Heart left ventricle (tissue), 16 donors: Measurements from ENCODE around the gene SOX18. TPM values are rescaled to one million over a fixed set of nuclear protein-coding genes. Genes with fewer than 3 reads are reported as not detected.

Source experiments
- ATAC-seq, 4 donors: fragments of 200-7000 bp; cut with Tn5 transposase; one replicate each; pipeline ENCODE4 v1.9.1; 2020 to 2022; ENCODE audit warnings: moderate library complexity in 4 of 4, mild to moderate bottlenecking in 3 of 4, moderate number of reproducible peaks in 1 of 4
- DNase-seq, 5 donors: peaks; one replicate each; pipeline ENCODE4 v3.0.0-alpha.2; 2020
- H3K27ac ChIP-seq, 12 donors: fragments of 200-600 bp; sonication (generic) in 4 of 12; one replicate each; pipeline versions ENCODE4 v1.5.0 to v1.8.0; 2016 to 2022; ENCODE audit warnings: mild to moderate bottlenecking in 2 of 12
- H3K27me3 ChIP-seq, 9 donors: fragments of 200-600 bp; sonication (generic) in 2 of 9; one replicate each; pipeline versions ENCODE4 v1.5.1 to v1.8.0; 2016 to 2022; ENCODE audit warnings: mild to moderate bottlenecking in 3 of 9
- H3K36me3 ChIP-seq, 9 donors: fragments of 200-600 bp; sonication (generic) in 2 of 9; one replicate each; pipeline versions ENCODE4 v1.5.0 to v1.8.0; 2018 to 2022; ENCODE audit warnings: mild to moderate bottlenecking in 2 of 9
- H3K4me1 ChIP-seq, 12 donors: fragments of 200-600 bp; sonication (generic) in 4 of 12; one replicate each; pipeline versions ENCODE4 v1.5.0 to v1.8.0; 2016 to 2022; ENCODE audit warnings: mild to moderate bottlenecking in 3 of 12
- H3K4me3 ChIP-seq, 12 donors: fragments of 200-600 bp; sonication (generic) in 4 of 12; one replicate each; pipeline versions ENCODE4 v1.5.0 to v1.8.0; 2017 to 2022; ENCODE audit warnings: mild to moderate bottlenecking in 9 of 12, moderate library complexity in 4 of 12
- H3K9me3 ChIP-seq, 12 donors: fragments of 200-600 bp; sonication (generic) in 4 of 12; one replicate each; pipeline versions ENCODE4 v1.5.0 to v1.8.0; 2016 to 2022; ENCODE audit warnings: mild to moderate bottlenecking in 1 of 12
- POLR2A ChIP-seq, 2 donors: fragments of 450-650 bp; IDR thresholded peaks; one replicate each; pipeline ENCODE4 v1.6.1; 2017; ENCODE audit warnings: antibody characterized with exemption in 2 of 2, mild to moderate bottlenecking in 2 of 2, moderate library complexity in 2 of 2
- WGBS, 4 donors: extraction: QIAGEN DNeasy Blood & Tissue Kit in 2 of 4; methylation state at CpG; one replicate each; pipeline versions ENCODE4 v1.1.5 to v1.1.7; 2013 to 2018; 5-methylcytosine and 5-hydroxymethylcytosine counted together
- intact Hi-C, 10 donors: fragments of 100-400 bp; cut with DNase I; formaldehyde crosslinking; loops; one replicate each; pipeline versions ENCODE4 v1.11.1 to v1.14.2; 2022
- polyA plus RNA-seq, 2 donors: library from polyadenylated mRNA; stranded (reverse); fragments of 200-250 nt; gene quantifications; one replicate each; pipeline ENCODE4 v1.2.3, GENCODE V29; 2013
- total RNA-seq, 9 donors: library from RNA; depleted of rRNA in 2 of 9; stranded (reverse); fragments of >200 nt in 2 of 9; fragmentation: NEBNext Ultra II Directional in 3 of 9; extraction: Animal tissue kit (Norgen Biotek cat#: 25700) in 3 of 9; gene quantifications; one replicate each; pipeline versions ENCODE4 v1.1.0 to v1.2.4, GENCODE V29; 2016 to 2023
- TF ChIP-seq, protein P1 (sequence below), 12 donors: fragments of 200-600 bp; sonication (generic) in 4 of 12; IDR thresholded peaks; one replicate each; pipeline versions ENCODE4 v1.5.0 to v1.8.0; 2018 to 2022; ENCODE audit warnings: antibody characterized with exemption in 12 of 12, mild to moderate bottlenecking in 5 of 12
- donor health status: ischemic (EF 13 %, LVEDD 7.1; RV severe dilation, severe dysfunction).
- donor health status: healthy with polysubstance abuse.
- donor health status: DM: no; HTN: yes; CAD: no.
- donor health status: DM: no; HTN: no; CAD: no.
- donor health status: ischemic (EF 25% LVEDD 6.9; RV normal size, moderate dysfunction).
- donor health status: ischemic (EF 25% LVEDD 5.7; RV mildly dilated, moderate dysfunction).
- donor health status: healthy.
- donor health status: DM: yes; HTN: yes; CAD: no.
- donor health status: ischemic (EF 35%, LVEDD 5.7; RV mildly dilated, moderate dysfunction).
- donor health status: nonischemic (EF 11% LVEDD 7.7; RV severe dilation, severe dysfunction).
- donor health status: DM: yes; HTN: yes; CAD: no.
- donor health status: PGD.
- donor health status: ischemic (EF 29% LVEDD 5.4; RV normal size, mild dysfunction).
- donor health status: nonischemic (EF 23%, LVEDD 6.1; RV moderate dilation, normal function).

Gene SOX18
- total and polyA plus RNA-seq, 11 donors = 23.5 to 75.9 (median 48.2) TPM

DNA sequence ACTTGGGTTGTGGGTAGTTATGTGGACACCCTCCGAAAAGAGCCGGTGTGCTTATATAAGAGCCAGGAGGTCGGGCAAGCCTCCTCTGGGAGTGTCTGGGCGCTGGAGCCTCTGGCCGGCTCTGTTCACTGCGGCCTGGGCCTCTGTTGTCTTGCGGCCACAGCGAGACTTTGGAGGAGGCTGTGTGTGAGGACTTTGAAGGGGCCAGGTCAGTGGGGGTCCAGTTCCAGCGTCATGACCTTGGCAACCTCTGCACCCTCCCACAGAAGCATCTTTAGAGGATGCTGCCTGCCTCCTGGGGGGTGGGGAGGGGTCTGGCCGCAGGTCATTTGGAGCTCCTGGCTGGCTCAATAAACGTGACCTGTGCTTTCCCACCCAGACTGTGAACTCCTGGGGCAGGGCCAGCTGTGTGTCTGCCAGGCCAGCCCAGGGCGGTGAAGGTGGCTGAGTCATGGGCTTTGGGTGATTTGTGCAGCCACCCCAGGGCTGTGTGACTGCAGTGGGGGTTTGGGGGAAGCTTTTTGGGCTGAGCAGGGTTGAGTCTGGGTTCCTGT lies 14.8 kb upstream of the SOX18 start:
- no peak for TF ChIP-seq POLR2A (IDR thresholded peaks at IDR 0.05)
- TF ChIP-seq, protein P1, sequence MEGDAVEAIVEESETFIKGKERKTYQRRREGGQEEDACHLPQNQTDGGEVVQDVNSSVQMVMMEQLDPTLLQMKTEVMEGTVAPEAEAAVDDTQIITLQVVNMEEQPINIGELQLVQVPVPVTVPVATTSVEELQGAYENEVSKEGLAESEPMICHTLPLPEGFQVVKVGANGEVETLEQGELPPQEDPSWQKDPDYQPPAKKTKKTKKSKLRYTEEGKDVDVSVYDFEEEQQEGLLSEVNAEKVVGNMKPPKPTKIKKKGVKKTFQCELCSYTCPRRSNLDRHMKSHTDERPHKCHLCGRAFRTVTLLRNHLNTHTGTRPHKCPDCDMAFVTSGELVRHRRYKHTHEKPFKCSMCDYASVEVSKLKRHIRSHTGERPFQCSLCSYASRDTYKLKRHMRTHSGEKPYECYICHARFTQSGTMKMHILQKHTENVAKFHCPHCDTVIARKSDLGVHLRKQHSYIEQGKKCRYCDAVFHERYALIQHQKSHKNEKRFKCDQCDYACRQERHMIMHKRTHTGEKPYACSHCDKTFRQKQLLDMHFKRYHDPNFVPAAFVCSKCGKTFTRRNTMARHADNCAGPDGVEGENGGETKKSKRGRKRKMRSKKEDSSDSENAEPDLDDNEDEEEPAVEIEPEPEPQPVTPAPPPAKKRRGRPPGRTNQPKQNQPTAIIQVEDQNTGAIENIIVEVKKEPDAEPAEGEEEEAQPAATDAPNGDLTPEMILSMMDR (IDR thresholded peaks at IDR 0.05) = no peak
- H3K9me3 ChIP-seq = no peaks in the 10 kb centered on the region
- DNase-seq (no peak), ATAC-seq (peak in 1 of 4 donors; percentile 3)
- peak overlapping the region in 10 of 12 donors; percentile 83 to 99 (median 92) for H3K4me3 ChIP-seq
- intact Hi-C loops = loop anchor here in 2 of 10 donors (5.0 to 10.0 kb wide), 2 partner anchors 82 to 169 kb away; partner anchors contain the start of genes DNAJC5 (in 1 of the 2) and PRPF6 (in 1 of the 2)
- peak overlapping the region in 10 of 12 donors; percentile 75 to 89 (median 86) for H3K27ac ChIP-seq
- peaks cover 6 to 43% (median 20%) of the 10 kb centered on the region in 12 donors for H3K4me1 ChIP-seq
- no peaks in the 10 kb centered on the region for H3K27me3 ChIP-seq
- 26 to 40% (median 30%) methylated on average over 11 to 12 of the region's 12 CpGs for WGBS, 4 donors
- H3K36me3 ChIP-seq = no peaks in the 10 kb centered on the region

GRCh38 chr20:64063389-64064144 lies 14.1 kb upstream of the SOX18 start:
- ATAC-seq = peak in 3 of 4 donors; percentile 4 to 35 (median 25)

GRCh38 chr20:64062596-64063388 lies 13.4 kb upstream of the SOX18 start, which contains the start of gene TCEA2:
Gene TCEA2, plus strand, starts transcription at chr20:64063198. Its CDS starts 115 bp downstream, at chr20:64063313.
- TF ChIP-seq, protein P1 (IDR thresholded peaks at IDR 0.05) = no peak
- peak in 1 of 2 donors; percentile 90 for TF ChIP-seq POLR2A (IDR thresholded peaks at IDR 0.05)
- no peaks in the 10 kb centered on the region for H3K9me3 ChIP-seq
- WGBS, 4 donors = 6 to 20% (median 8%) methylated on average over 27 to 85 of the region's 85 CpGs
- H3K36me3 ChIP-seq = no peaks in the 10 kb centered on the region
- ATAC-seq = peak; percentile 95 to 98 (median 95)
- intact Hi-C loops = loop anchor here in 2 of 10 donors (5.0 to 10.0 kb wide), 2 partner anchors 80 to 168 kb away; partner anchors contain the start of genes DNAJC5 (in 1 of the 2) and PRPF6 (in 1 of the 2)
- DNase-seq = peak; percentile 97 to 99 (median 98)
- H3K4me1 ChIP-seq = peaks cover 6 to 48% (median 24%) of the 10 kb centered on the region in 12 donors
- H3K27me3 ChIP-seq = no peaks in the 10 kb centered on the region
- peak within 1 kb of the TSS; percentile 59 to 89 (median 85) for H3K27ac ChIP-seq
- H3K4me3 ChIP-seq = peak within 1 kb of the TSS; percentile 68 to 99 (median 92)

More at GRCh38 chr20:64063389-64064144, 14.1 kb upstream of the SOX18 start:
- WGBS, 4 donors = 2 to 4% (median 2%) methylated on average over 32 to 51 of the region's 51 CpGs
- Histone ChIP-seq H3K4me3 (peak overlapping the region; percentile 68 to 99 (median 92)), H3K4me1 (peaks cover 6 to 43% (median 20%) of the 10 kb centered on the region in 12 donors), H3K27ac (peak overlapping the region; percentile 59 to 89 (median 85)), H3K9me3 (no peaks in the 10 kb centered on the region), H3K27me3 (no peaks in the 10 kb centered on the region), H3K36me3 (no peaks in the 10 kb centered on the region)
- no peak for TF ChIP-seq POLR2A (IDR thresholded peaks at IDR 0.05)
- TF ChIP-seq, protein P1 (IDR thresholded peaks at IDR 0.05) = no peak
- peak in 2 of 5 donors; percentile 50 to 73 for DNase-seq
- intact Hi-C loops = loop anchor here in 2 of 10 donors (5.0 to 10.0 kb wide), 2 partner anchors 81 to 169 kb away; partner anchors contain the start of genes DNAJC5 (in 1 of the 2) and PRPF6 (in 1 of the 2)
